NCI-H128 (cell line): ENCODE data around the gene OOSP3.
"Not testable (repeated sequence)": the region's sequence is repeated elsewhere in the genome, so short reads cannot be mapped to it uniquely, and the experiment has no call there.

ENCODE experiments used
- DNase-seq: peaks from one replicate; lab custom pipeline; 2025; ENCODE audit not compliant: unreplicated experiment; lab: John Stamatoyannopoulos, UW

OOSP3 gene

GRCh38 chr11:59878575-59878974, at the start of gene OOSP3:
Gene OOSP3 (plus strand): TSS chr11:59878782. CDS start chr11:59878809, 27 bp downstream.
- DNase-seq = no peak

- DNase-seq = no peak
Measured at GRCh38 chr11:59829358-59829757, 49.2 kb upstream of the OOSP3 start.

DNA sequence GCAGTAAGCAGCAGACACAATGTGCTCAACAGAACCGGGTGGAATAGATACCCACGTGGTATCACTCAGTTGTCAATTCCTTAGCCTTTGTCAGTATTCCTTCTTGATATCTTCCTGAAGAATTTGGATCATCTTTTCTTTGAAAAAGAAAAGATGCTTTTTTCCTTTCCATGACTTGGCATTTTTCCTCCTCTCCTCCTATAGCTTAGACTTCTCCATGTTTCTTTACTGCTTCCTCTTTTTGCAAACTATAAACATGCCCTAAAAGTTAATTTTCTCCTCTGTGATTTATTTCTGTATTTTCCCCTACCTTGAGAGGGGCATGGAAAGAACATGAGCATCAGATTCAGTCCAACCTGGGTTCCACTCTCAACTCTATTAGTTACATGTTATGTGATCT, 45.0 kb upstream of the OOSP3 start:
- no peak for DNase-seq

DNA sequence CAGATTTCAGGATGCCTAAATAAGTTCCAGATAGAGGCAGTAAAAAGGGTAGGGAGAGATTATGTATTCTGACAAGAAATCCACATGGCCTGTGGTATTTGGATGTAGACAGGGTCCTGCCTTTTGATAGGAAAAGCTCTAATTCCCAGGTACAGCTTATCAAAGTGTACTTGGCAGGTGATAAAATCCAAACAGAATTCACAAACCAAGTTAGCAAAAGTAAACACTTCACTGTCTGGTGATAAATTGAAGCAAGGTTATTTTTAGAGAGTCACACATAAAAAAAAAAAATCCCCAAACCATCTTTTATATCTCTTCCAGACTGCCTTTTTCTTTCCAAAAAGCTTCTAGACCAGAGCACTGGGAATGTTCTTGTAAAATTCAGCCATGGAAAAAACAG, 39.0 kb upstream of the OOSP3 start:
- no peak for DNase-seq

GRCh38 chr11:59841514-59841913, 37.1 kb upstream of the OOSP3 start:
- no peak for DNase-seq

DNA sequence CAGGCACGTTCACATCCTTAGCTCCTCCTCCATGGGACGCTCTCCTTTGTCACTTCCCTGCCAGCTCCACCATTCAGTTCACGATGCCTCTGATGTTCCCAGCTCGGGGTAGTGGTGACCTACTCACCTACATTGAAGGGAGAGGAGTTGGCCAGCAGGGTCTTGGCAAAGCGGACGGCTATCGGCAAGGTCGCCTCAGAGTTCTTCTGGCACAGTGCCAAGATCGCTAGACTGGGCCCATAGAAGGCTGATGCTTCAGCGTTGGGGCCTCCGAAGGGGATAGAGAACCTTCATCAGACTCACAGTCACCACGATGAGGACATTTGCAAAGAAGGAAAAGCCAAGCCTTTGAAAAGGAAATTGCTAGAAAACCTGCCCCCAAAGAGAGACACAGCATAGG, 36.3 kb upstream of the OOSP3 start:
- no peak for DNase-seq

DNA sequence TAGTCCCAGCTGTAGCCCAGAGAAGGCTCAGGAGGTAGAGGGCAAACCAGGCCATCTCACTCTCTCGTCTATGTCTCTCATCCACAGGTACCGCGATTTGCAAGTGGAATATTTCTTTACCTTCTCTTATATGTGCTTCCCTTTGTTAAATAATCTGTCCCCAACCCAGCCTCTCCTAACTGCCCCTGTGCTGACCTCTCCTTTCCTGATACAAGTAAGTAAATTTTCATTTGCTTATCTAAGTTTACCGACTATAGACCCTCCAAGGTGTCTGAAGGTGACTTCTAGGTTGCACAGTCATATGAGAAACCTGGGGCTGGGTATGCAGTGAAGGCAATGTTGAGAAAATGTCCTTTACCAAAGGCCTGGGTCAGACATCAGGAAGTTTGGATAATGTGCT, 33.2 kb upstream of the OOSP3 start, which contains the start of gene CBLIF:
TSS of gene CBLIF (minus strand) at position 101 of the 400 bp plus-strand sequence. CDS start at position 55, 46 bp downstream.
- no peak for DNase-seq

GRCh38 chr11:59846556-59846955, 32.0 kb upstream of the OOSP3 start:
- no peak for DNase-seq

DNA sequence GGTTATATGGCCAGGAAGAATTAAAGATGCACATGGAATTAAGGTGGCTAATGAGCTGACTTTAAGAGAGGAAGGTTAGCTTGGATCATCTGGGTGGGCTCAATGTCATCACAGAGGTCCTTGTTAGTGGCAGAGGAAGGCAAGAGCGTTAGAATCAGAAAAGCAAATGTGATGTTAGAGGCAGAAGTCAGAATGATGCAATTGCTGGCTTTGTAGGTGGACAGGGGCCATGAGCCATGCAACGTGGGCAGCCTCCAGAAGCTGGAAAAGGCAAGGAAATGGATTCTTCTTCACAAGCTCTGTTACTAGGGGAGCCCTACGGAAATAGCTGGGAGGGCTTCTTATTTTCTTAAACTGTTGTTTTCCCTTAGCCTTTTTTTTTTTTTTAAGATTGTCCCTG, 31.0 kb upstream of the OOSP3 start:
- no peak for DNase-seq

DNA sequence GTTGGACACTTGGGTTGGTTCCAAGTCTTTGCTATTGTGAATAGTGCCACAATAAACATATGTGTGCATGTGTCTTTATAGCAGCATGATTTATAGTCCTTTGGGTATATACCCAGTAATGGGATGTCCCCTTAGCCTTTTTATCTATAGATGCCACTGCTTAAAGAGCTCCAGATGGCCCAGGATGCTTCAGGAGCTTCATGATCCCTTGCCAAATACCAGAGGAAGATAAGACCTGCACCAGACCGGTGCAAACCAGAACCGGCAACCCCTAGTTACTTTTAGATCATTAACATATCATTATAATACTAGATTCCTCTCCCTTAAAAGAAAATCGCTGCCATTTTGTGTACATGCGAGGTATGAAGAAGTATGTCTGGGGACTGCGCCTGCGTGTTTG, 30.1 kb upstream of the OOSP3 start:
- not testable (repeated sequence) for DNase-seq

DNA sequence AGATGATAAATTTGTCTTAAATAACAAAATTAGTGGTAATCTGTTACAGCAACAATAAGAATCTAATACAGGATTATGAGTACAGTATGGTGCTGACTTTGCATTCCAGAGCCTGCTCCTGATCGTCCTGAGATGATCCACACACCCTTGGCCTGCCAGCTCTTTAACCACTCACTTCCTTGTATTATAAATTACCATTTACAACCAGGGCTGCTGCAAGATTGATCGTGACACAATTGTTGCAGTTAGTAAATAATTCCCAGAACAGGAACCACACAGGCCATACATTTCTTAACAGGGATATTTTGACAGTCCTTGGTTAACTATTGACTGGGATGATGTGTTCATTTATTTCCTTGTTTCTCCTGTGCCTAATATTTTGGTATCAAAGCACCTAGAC, 29.5 kb upstream of the OOSP3 start:
- DNase-seq = no peak

DNA sequence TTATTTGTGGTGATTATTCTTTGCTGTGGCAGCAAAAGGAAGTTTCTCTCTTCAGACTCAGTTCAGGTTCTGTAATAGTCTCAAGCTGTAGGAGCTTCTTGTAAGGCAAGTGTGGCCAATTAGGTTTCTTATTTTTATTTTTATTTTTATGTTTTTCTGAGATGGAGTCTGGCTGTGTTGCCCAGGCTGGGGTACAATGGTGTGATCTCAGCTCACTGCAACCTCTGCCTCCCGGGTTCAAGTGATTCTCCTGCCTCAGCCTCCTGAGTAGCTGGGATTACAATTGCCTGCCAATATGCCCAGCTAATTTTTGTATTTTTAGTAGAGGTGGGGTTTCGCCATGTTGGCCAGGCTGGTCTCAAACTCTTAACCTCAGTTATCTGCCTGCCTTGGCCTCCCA, 29.0 kb upstream of the OOSP3 start:
- not testable (repeated sequence) for DNase-seq

GRCh38 chr11:59851416-59851815, 27.2 kb upstream of the OOSP3 start:
- DNase-seq = not testable (repeated sequence)

- DNase-seq = no peak
Measured at GRCh38 chr11:59854871-59855270, 23.7 kb upstream of the OOSP3 start.

DNA sequence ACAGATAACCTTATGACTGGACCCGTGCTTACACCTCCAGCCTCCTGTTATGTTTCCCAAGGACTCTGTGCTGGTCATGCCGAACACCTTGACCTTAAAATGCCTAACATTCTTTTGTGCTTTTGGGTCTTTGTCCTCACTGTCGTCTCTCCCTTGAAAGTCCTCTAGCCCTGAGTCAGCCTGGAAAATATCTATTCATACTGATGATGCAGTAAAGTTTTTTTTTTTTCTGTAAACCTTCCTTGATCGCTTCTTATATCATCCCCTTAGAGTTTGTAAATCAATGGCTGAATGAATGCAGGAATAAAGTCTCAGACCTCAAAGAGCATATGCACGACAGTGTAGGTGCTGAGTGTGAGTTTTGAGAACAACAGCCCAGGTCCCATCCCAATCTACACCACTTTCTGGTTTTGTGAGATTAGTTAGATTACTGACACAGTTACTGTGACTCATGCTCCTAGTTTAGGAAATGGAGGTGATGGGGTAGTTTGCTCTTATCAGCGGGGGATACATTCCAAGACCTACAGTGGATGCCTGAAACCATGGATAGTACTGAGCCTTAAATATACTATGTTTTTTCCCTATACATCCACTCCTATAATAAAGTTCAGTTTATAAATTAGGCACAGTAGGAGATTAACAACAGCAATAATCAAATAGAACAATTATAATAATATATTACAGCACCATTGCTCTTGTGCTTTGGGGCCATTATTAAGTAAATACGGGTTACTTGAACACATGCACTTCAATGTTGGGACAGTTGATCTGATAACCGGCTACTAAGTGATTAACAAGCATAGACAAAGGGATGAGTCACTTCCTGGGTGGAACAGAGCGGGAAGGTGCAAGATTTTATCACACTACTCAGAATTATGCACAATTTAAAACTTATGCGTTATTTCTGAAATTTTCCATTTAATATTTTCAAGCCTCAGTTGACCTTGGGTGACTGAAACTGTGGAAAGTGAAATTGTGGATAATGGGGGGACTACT, 20.8 kb upstream of the OOSP3 start:
- no peak for DNase-seq

GRCh38 chr11:59859673-59860072, 18.9 kb upstream of the OOSP3 start:
- DNase-seq = no peak

- no peak for DNase-seq
Measured at GRCh38 chr11:59862252-59862651, 16.3 kb upstream of the OOSP3 start.

DNA sequence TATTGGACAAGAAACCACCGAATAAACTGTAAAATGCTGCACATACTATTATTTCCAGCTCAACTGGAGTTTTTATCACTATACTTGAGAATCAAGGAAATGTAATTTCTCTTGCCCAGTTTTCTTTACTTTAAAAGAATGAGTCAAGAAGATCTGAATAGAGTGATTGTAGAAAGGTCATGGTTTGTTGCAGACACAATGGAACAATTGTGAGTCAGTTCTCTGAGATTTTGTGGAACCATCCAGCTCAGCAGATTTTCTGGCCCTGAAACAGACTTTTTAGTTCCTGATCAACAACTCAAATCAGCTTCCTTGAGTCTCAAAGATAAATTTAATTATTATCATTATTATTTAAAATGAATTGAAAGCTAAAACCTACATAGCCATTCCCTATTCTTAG, 13.6 kb upstream of the OOSP3 start:
- DNase-seq = no peak

DNA sequence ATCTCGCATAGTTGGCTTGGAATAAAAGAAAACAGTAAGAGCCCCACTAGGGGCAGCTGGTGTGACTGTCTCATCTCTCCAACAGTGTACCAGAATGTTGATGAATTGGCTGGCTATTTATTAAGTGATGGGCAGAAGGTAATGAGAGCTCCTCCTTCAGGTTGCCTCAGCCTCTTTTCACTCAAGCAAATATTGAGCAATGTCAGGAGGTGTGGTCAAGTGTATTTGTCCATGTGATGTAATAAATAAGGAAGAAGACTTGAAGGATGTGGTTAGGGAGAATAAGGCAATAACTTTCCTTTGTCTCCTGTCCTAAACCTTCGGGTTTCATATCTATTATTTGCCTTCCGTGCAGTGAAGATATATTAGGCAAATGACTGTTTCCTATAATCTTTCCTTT, 12.2 kb upstream of the OOSP3 start, which contains the start of gene TCN1:
TSS of gene TCN1 (minus strand) at position 91 of the 400 bp plus-strand sequence. CDS start at position 74, 17 bp downstream.
- no peak for DNase-seq

GRCh38 chr11:59866836-59867235, 11.7 kb upstream of the OOSP3 start:
- DNase-seq = no peak

DNA sequence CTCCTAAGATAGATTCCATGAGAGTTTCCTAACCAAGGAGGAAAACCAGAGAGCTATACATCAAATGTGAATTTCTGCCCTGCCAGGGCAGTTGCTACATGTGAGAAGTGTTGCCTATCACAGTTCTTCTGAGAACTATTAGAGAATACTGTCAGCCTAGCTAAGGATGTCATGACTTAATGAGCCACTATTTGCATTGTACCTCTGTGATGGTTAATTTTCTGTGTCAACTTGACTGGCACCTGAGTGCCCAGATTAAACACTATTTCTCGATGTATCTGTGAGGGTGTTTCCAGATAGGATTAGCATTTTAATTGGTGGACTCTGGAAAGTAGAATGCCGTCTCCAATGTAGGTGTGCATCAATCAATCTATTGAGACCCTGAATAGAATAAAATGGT, 10.6 kb upstream of the OOSP3 start:
- DNase-seq = no peak

- DNase-seq = no peak
Measured at GRCh38 chr11:59872076-59872475, 6.5 kb upstream of the OOSP3 start.
